H1 (cell line): ENCODE results near the gene HS1BP3. TPM values are rescaled to one million over a fixed set of nuclear protein-coding genes. Genes with fewer than 3 reads are reported as not detected.

ENCODE experiments used
- CREB1 ChIP-seq: IDR thresholded peaks from 2 replicates; pipeline ENCODE4 v1.6.1; 2012; ENCODE audit warnings: inconsistent platforms
- CTBP2 ChIP-seq: IDR thresholded peaks from 2 replicates; pipeline ENCODE4 v1.7.0; 2011; ENCODE audit warnings: borderline replicate concordance, mild to moderate bottlenecking, moderate library complexity, mixed read lengths, low read length; ENCODE audit not compliant: insufficient read depth, insufficient read length
- MAX ChIP-seq: IDR thresholded peaks from 2 replicates; pipeline ENCODE4 v1.6.1; 2012; ENCODE audit warnings: inconsistent platforms
- RAD21 ChIP-seq, 2 experiments: IDR thresholded peaks in 1 of 2; conservative IDR thresholded peaks in 1 of 2; 2 replicates each; pipeline ENCODE4 v1.6.1; 2011; ENCODE audit warnings: low read depth in 2 of 2, low read length in 2 of 2, improper control_type of control experiment in 1 of 2, inconsistent platforms in 1 of 2, mild to moderate bottlenecking in 1 of 2, moderate library complexity in 1 of 2
- SIX5 ChIP-seq: IDR thresholded peaks from 2 replicates; pipeline ENCODE4 v1.6.1; 2011; ENCODE audit warnings: mild to moderate bottlenecking, low read depth, low read length
- SP4 ChIP-seq: IDR thresholded peaks from 2 replicates; pipeline ENCODE4 v1.6.1; 2012; ENCODE audit warnings: low read length, inconsistent platforms
- TAF1 ChIP-seq: IDR thresholded peaks from 2 replicates; pipeline ENCODE4 v1.6.1; 2011; ENCODE audit warnings: mild to moderate bottlenecking, low read depth, low read length
- polyA plus RNA-seq, 7 experiments: library from polyadenylated mRNA; depleted of rRNA in 3 of 7; stranded (reverse) in 5 of 7; unstranded in 2 of 7; fragments of >200 nt in 5 of 7; fragments of 200-250 nt in 2 of 7; gene quantifications; 1 replicate in 5 of 7; 2 replicates in 1 of 7; 4 replicates in 1 of 7; pipeline versions ENCODE4 v1.2.1 to v1.2.3, GENCODE V29; 2011 to 2013; ENCODE audit warnings: missing spikeins in 2 of 7, mixed read lengths in 2 of 7
- total RNA-seq: library from RNA; stranded (reverse); fragmentation: NEBNext Ultra II Directional; extraction: Animal tissue kit (Norgen Biotek cat#: 25700); gene quantifications from 2 replicates; pipeline ENCODE4 v1.2.1, GENCODE V29; 2021

HS1BP3 gene
- total and polyA plus RNA-seq, 2 of the 8 experiments (the other 6 are each of a cell fraction or from before 2014, with no cell fraction given): 11.1 to 11.3 TPM

GRCh38 chr2:20687260-20687832 lies 36.4 kb upstream of the HS1BP3 start (continued):
- TF ChIP-seq SP4 (no peak), TAF1 (no peak), SIX5 (no peak), CTBP2 (no peak), CREB1 (no peak), RAD21 (IDR thresholded peaks at IDR 0.05 in 1 of 2, conservative IDR thresholded peaks at IDR 0.05 in 1 of 2; ENCODE audit: low read depth in 2 of 2, low read length in 2 of 2) (no peak), MAX (no peak)
- TF ChIP-seq, all 59 proteins: peak for 0
